HL-60/S4 treated with retinoic acid at 250 ng/mL for 4 days and 3 days (cell line): ENCODE results near the gene UBQLN2.
"Not testable (repeated sequence)": the region's sequence is repeated elsewhere in the genome, so short reads cannot be mapped to it uniquely, and the experiment has no call there.

Experiments used
- in situ Hi-C: fragments of 300-500 bp; cut with MboI; formaldehyde crosslinking; loops from 2 replicates; pipeline ENCODE4 v1.7.0; 2022; ENCODE audit warnings: low sequenced_read_pairs

UBQLN2 gene

DNA sequence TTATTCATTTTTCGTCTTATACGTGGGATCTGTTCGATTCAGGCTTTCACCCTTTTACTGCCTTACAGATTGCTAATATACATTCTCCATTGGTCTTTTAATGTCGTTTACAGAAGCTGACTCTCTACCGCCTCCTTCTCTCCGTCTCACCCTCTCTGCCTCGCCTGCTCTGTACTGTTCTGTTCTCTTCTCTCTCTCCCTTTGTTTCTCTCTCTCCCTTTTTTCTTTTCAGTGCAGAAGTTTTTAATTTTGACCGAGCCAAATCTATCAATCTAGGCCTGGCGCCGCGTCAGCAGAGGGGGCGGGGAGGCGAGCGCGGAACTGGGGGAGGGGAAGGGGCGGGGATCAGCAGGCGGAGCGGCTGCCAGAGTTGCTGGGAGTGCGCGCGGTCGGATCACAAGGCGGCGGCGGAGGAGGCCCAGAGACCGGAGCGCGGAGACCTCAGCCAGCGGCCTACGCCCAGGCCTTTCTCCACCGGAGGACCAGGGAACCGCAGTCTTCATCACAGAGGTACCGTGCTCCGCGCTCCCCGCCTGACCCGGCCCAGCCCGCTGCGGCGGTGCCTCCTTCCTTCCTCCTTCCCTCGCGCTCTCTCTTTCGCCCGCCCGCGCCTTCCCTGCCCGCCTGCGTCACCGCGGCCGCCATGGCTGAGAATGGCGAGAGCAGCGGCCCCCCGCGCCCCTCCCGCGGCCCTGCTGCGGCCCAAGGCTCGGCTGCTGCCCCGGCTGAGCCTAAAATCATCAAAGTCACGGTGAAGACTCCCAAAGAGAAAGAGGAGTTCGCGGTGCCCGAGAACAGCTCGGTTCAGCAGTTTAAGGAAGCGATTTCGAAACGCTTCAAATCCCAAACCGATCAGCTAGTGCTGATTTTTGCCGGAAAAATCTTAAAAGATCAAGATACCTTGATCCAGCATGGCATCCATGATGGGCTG, at the start of gene UBQLN2:
TSS of gene UBQLN2 (plus strand) at position 397 of the 931 bp plus-strand sequence. CDS start at position 644, 247 bp downstream.
- in situ Hi-C loops: no loop called here

DNA sequence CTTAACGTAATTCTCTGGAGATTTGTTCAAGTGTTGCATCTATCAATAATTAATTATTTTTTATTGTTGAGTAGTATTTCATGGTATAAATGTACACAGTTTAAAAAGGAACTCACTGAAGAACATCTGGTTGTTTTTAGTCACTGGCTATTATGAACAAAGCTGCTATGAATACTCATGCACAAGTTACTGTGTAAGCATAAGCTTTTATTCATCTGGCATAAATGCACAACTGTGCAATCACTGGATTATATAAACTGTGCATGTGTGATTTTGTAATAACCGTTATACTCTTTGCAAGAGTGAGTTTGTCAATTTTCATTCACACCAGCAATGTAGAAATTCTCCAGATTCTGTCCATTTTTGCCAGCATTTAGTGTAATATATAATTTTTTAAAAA, 43.8 kb upstream of the UBQLN2 start:
- in situ Hi-C loops: no loop called here

DNA sequence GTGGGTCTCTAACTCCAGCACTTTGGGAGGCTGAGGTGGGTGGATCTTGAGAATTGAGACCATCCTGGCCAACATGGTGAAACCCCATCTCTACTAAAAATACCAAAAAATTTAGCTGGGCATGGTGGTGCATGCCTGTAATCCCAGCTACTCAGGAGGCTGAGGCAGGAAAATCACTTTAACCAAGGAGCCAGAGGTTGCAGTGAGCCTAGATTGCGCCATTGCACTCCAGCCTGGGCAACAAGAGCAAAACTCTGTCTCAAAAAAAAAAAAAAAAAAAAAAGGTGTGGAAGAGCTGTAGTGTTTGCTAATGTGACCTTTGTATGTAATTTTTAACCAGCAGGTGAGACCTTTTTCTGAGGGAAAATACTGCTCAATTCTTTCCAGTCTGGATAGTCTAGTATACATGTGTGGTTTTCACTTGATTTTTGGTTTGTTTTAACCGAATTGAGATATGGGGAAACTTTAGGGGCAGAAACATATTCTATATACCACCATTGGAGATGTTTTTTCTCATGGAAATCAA, 33.9 kb upstream of the UBQLN2 start:
- in situ Hi-C loops: not testable (repeated sequence)

DNA sequence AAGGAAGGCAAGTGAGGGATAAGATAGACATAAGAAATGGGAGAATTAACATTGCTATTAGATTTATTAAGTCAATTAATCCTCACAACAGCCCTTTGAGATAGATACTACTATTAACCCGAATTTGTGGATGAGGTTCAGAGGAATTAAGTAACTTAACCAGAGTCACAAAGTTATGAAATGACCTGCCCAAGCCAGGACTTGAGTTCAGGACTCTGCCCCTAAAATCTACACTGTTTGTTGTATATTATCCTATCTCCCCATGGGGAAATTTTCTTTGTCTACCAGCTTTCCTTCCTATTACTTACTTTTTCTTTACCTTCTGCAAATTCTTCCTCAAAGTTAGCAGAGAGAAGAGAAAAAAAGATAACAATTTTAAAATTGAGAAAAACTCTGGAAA, 33.4 kb upstream of the UBQLN2 start:
- in situ Hi-C loops: no loop called here

DNA sequence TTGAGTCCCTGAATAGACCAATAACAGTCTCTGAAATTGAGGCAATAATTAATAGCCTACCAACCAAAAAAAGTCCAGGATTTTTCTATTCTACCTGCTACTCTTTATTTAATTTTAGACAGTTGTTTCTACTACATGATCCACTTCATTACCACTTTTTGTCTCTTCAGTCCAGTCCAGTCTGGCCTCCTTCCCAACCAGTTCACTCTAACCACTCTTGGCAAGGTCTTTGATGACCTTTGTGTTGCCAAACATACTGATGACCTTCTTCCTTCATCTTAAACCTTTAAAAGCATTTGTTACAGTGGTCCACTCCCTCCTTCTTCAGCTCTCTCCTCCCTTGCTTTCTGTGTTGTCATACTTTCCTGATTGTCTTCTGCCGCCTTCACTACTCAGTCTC, 12.8 kb upstream of the UBQLN2 start:
- in situ Hi-C loops: no loop called here

DNA sequence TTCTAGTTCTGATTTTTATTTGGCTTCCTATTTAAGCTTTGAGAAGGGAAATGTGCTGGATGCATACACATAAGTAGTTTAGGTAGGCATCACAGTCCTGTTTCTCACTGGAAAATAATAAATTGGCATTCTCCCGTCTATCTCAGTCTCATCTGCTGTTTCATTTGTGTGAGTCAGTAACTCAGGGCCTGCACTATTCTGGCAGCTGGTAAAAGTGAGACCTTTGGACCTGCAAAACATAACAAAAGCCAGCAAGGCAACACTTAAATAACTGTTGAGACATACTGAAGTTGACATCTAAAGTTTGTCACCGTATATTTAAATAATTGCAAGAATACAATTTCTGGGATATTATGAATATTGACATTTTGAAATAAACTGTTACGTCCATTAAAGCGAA, 8.6 kb upstream of the UBQLN2 start:
- in situ Hi-C loops: no loop called here

DNA sequence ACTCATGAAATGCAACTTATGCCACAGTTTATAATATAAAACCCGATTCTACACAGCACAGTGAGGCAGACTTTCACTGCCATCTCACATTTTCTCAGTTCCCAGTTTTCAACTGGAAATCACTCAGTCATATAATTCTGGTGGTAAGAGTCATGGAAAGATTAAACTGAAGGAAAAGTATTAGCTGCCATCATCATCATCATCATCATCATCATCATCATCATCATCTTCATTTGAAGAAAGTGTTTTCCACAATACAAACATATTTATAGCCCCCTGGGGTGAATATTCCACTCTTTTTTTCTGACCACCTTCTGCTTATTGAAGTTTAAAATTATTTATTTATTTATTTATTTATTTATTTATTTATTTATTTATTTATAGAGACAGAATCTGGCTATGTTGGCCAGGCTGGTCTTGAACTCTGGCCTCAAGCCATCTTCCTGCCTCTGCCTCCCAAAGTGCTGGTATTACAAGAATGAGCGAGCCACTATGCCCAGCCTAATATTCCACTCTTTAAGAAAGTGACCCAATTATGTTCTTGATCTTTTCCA, 6.0 kb upstream of the UBQLN2 start:
- in situ Hi-C loops: no loop called here

DNA sequence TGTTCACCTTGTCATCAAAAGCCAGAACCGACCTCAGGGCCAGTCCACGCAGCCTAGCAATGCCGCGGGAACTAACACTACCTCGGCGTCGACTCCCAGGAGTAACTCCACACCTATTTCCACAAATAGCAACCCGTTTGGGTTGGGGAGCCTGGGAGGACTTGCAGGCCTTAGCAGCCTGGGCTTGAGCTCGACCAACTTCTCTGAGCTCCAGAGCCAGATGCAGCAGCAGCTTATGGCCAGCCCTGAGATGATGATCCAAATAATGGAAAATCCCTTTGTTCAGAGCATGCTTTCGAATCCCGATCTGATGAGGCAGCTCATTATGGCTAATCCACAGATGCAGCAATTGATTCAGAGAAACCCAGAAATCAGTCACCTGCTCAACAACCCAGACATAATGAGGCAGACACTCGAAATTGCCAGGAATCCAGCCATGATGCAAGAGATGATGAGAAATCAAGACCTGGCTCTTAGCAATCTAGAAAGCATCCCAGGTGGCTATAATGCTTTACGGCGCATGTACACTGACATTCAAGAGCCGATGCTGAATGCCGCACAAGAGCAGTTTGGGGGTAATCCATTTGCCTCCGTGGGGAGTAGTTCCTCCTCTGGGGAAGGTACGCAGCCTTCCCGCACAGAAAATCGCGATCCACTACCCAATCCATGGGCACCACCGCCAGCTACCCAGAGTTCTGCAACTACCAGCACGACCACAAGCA, 898 bp downstream of the UBQLN2 start:
- in situ Hi-C loops: no loop called here

DNA sequence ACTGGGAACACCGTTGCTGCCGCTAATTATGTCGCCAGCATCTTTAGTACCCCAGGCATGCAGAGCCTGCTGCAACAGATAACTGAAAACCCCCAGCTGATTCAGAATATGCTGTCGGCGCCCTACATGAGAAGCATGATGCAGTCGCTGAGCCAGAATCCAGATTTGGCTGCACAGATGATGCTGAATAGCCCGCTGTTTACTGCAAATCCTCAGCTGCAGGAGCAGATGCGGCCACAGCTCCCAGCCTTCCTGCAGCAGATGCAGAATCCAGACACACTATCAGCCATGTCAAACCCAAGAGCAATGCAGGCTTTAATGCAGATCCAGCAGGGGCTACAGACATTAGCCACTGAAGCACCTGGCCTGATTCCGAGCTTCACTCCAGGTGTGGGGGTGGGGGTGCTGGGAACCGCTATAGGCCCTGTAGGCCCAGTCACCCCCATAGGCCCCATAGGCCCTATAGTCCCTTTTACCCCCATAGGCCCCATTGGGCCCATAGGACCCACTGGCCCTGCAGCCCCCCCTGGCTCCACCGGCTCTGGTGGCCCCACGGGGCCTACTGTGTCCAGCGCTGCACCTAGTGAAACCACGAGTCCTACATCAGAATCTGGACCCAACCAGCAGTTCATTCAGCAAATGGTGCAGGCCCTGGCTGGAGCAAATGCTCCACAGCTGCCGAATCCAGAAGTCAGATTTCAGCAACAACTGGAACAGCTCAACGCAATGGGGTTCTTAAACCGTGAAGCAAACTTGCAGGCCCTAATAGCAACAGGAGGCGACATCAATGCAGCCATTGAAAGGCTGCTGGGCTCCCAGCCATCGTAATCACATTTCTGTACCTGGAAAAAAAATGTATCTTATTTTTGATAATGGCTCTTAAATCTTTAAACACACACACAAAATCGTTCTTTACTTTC, 1.8 kb downstream of the UBQLN2 start:
- in situ Hi-C loops: no loop called here

DNA sequence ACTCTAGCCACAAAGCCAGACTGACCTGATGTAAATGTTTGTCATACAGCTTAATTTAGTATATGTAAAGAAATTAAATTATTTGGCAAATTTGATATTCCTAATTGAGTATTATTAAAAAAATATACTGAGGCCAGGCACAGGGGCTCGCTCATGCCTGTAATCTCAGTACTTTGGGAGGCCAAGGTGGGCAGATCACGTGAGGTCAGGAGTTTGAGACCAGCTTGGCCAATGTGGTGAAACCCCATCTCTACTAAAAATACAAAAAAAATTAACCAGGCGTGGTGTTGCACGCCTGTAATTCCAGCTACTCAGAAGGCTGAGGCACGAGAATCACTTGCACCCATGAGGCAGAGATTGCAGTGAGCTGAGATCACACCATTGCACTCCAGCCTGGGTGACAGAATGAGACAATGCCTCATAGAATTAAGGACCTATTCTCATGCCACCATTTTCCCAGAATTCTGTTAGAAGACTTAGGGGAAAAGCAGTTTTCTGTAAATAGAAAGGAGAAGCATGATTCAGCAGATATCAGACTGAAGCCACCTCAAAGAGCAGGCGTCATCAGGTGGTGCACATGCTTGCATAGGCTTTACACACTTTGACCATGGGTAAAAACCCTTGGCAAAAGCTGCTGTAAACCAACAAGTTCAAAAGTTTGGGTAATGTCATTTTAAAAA, 6.1 kb downstream of the UBQLN2 start:
- in situ Hi-C loops: no loop called here

DNA sequence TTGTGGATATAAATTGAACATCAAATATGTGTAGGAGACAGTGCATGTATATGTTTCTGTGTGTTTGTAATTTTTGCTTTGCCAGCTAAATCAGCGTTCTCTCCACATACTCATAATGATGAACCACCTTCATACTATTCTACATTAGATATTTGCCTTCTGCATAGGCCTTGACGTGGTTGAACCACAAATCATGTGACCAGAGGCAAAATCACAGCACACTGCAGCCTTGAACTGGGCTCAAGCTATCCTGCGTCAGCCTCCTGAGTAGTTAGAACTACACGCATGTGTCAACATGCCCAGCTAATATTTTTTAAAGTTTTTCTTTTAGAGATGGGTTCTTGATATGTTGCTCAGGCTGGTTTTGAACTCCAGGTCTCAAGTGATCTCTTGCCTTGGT, 9.5 kb downstream of the UBQLN2 start:
- in situ Hi-C loops: no loop called here

DNA sequence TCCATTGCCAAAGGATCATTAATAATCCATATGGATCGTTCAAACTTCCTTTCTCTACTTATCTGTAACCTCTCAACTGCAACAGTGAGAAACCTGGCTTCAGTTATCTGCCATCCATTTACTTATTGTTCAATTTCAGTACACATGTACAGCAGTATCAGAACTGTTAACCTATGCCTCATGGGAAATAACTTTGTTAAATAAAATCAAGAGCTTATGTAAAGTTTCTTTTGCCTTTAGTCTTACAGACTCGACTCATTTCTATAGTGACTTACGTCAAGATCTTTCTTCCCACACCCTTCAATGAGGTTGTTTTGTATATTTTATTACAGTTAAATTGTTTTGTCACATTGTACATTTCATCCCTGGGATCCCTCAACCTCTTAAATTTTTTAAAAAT, 11.4 kb downstream of the UBQLN2 start:
- in situ Hi-C loops: no loop called here

DNA sequence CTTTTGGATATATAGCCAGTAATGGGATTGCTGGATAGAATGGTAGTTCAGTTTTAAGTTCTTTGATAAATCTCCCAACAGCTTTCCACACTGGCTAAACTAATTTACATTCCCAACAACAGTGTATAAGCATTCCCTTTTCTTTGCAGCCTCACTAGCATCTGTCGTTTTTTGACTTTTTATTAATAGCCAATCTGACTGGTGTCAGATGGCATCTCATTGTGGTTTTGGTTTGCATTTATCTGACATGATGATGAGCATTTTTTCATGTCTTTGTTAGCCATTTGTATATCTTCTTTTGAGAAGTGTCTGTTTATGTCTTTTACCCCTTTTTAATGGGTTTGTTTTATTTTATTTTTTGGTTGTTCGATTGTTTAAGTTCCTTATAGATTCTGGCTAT, 13.3 kb downstream of the UBQLN2 start:
- in situ Hi-C loops: no loop called here

DNA sequence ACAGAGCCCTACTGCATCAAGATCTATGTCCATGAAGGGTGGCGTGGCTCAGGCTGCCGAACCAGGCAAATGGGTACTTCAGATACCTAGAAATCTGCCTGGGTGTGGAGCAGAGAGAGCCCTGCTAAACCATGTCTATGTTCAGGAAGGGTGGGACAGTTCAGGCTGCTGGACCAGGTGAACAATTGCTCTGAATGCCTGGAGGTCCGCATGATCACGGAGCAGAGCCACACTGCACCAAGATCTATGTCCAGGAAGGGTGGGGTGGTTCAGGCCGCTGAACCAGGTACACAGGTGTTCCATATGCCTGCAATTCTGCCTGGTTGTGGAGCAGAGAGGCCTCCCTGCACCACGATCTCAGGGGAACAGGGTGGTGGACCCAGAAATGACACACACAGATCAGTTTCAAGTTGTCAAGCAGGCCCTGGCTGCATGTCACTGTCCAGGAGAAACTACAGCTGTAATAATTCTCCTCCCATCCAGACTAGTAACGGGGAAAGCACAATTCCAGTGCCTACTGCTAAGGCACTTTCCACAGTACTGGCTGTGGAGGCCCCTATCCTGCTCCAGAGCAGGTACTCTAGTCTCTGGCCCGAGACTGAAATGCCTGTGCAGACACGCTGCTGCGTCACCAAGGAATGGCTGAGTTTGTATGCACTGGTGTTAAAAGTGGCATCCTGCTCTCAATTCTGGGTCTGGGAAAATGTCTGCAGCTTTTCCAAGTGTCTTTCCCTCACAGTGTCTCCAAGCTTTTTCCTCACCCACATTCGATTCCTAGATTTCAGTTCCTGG, 25.2 kb downstream of the UBQLN2 start:
- in situ Hi-C loops: no loop called here

DNA sequence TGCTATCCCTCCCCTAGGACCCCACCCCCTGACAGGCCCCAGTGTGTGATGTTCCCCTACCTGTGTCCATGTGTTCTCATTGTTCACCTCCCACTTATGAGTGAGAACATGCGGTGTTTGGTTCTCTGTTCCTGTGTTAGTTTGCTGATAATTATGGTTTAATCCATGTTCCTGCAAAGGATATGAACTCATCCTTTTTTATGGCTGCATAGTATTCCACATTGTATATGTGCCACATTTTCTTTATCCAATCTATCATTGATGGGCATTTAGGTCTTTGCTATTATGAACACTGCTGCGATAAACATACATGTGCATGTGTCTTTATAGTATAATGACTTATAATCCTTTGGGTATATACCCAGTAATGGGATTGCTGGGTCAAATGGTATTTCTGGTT, 28.4 kb downstream of the UBQLN2 start:
- in situ Hi-C loops: not testable (repeated sequence)

DNA sequence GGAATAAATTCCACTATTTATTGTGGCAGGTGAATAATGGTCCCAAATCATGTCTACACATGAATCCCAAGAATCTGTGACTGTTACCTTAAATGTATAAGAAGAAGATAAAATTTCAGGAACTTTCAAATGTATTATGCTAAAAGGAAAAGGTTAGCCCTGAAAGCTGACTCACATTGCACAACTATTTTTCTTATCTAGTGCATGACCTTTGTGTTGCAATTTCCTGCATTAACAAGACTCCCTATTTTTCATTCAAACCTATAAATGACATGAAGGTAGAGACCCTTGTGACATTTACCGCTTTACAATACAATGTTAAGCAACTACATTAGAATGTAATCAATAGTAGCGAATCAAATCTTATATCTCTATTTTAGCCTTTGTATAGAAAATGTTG, 36.7 kb downstream of the UBQLN2 start:
- in situ Hi-C loops: no loop called here

DNA sequence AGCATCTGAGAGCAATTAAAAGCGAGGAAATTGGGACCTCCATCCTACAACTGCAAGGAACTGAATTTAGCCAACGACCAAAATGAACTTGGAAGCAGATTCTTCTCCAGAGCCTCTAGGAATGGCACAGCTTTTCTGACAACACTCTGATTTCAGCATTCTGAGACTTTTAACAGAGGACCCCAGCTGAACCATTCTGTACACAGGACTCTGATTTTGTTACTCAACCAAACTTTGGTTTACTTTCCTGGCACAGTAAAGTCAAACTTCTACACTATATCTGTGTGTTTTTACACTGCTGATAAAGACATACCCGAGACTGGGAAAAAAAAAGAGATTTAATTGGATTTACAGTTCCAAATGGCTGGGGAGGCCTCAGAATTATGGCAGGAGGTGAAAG, 37.6 kb downstream of the UBQLN2 start:
- in situ Hi-C loops: no loop called here

DNA sequence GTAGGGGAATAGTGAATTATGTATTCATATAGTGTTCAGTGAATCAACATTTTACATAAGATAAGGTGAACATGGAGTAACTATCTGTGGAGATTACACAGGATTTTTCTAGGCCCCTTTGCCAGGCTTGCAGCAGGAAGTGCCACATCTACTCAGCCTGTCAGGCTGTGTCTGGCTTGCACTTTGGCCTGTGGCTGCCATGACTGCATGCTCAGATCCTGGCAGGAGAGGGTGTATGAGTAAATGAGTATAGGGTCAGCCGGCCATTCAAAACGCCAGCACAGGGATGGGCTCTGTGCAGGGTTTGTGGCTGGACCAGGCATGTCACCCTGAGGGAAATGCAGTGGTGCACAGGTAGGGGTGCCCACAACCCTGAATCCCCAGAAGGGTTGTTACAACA, 51.9 kb downstream of the UBQLN2 start:
- in situ Hi-C loops: no loop called here
